Astrocyte of the spinal cord (primary cell): ENCODE data around the gene ARRDC5.
"Not testable (repeated sequence)": the region's sequence is repeated elsewhere in the genome, so short reads cannot be mapped to it uniquely, and the experiment has no call there.

ENCODE experiments used
- DNase-seq: peaks from one replicate; pipeline ENCODE4 v3.0.0; 2011; ENCODE audit warnings: low read depth, low spot score
- H3K4me3 ChIP-seq: 2 replicates; pipeline ENCODE4 v1.5.1; 2011; ENCODE audit warnings: low read depth, mild to moderate bottlenecking, low read length, moderate library complexity
- in situ Hi-C: cut with HindIII; loops from 2 replicates; pipeline ENCODE4 v1.10.0; 2017; ENCODE audit warnings: low sequenced_read_pairs
- TF ChIP-seq, protein P1 (sequence below): IDR thresholded peaks from 2 replicates; pipeline ENCODE4 v1.5.1; 2012; ENCODE audit warnings: low read depth, mild to moderate bottlenecking, low read length, inconsistent platforms

The ARRDC5 gene

DNA sequence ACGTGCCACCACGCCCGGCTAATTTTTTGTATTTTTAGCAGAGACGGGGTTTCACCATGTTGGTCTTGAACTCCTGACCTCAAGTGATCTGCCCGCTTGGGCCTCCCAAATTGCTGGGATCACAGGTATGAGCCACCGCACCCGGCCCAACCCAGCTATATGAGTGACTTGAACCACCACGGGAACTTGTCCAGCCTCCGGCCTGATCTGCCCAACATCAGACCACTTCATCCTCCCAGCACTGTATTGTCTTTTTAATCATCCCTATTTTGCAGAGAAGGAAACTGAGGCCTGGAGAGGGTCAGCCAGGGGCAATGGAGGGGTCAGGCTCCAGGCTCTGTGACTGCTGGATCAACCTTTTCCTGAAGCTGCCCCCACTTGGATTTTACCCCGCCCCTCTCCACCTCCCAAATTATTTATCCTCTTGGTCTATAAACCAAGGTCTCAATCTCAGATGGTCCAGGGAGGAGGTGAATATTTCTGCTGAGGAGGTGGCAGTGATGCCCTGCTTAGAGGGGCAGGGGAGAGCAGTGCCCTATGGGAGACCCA, 34.3 kb downstream of the ARRDC5 start:
- no peak for DNase-seq
- TF ChIP-seq, protein P1, sequence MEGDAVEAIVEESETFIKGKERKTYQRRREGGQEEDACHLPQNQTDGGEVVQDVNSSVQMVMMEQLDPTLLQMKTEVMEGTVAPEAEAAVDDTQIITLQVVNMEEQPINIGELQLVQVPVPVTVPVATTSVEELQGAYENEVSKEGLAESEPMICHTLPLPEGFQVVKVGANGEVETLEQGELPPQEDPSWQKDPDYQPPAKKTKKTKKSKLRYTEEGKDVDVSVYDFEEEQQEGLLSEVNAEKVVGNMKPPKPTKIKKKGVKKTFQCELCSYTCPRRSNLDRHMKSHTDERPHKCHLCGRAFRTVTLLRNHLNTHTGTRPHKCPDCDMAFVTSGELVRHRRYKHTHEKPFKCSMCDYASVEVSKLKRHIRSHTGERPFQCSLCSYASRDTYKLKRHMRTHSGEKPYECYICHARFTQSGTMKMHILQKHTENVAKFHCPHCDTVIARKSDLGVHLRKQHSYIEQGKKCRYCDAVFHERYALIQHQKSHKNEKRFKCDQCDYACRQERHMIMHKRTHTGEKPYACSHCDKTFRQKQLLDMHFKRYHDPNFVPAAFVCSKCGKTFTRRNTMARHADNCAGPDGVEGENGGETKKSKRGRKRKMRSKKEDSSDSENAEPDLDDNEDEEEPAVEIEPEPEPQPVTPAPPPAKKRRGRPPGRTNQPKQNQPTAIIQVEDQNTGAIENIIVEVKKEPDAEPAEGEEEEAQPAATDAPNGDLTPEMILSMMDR: no peak
- no peak overlapping the region for H3K4me3 ChIP-seq
- in situ Hi-C loops: no loop called here

DNA sequence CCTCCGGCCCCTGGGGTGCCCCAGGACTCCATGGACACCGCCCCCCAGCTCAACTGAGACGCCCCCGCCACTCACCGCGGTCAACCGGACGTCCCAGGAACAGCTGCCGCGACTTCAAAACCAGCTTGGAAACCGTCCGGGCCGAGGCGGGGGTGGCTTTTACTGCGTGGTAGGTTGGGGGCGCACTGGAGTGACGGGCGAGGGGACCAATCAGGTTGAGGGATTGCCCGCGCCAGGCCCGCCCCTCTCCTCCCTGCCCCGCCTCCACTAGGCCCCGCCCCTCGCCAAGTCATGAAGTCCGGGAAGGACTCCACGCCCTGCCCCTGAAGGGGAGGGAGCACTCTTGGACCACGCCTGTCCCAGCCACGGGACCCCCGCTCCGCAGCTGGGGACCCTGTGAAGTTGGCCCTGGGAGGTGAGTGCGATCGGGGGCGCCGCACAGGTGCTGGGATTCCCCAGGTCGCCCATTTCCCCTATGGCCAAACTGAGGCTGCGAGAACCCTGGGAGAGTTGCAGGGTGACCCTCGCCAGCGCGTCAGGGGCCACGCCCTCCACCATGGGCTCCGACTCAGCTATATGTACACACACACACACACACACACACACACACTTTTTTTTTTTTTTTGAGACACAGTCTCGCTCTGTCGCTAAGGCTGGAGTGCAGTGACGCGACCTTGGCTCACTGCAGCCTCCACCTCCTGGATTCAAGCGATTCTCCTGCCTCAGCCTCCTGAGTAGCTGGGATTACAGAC, 35.0 kb downstream of the ARRDC5 start, which contains the start of gene PLIN3:
Gene PLIN3, minus strand, starts transcription at position 134 of the 752 bp plus-strand sequence. CDS start 6,273 bp downstream, outside the sequence.
- peak; percentile 97 for DNase-seq
- in situ Hi-C loops: no loop called here
- TF ChIP-seq, protein P1: no peak
- peak within 1 kb of the TSS; percentile 93 for H3K4me3 ChIP-seq

DNA sequence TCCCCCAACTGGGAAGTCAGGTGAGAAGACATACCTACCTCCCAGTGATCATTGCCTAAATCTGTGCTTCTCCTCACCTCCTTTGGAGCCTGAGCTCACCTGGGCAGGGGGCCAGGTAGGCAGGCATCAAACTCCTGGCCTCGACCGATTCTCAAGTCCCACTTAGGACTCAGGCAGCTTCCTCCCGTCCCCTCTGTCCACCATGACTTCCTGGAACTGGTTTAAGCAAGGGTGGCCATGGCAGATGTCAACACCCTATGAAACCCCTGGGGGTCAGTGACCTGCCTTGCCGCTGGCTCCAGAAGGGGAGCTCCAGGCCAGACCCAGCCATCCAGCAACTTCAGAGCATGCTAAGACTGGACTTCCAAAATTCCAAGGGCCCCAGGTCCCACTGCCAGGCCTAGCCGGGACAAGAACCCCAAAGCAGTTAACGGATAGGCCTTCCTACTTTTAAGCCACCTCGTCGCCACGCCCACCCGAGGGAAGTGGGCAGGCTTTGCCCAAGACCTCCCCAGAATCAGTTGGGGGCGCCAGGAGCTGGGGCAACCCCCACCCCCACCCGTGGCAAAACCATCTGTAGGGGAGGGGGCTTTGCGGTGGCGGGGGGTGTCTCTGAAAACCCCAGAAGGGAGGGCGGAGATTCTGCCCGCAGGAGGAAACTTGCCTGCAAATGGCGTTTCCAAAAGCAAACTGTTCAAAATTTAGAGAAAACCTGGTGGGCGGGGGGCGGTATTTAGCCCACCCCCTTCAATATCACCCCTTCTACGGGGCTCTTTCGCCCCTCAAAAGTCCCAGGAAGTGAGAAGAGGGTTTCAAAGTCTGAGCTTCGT, 35.9 kb downstream of the ARRDC5 start:
- H3K4me3 ChIP-seq: peak overlapping the region; percentile 93
- peak; percentile 39 for DNase-seq
- in situ Hi-C loops: no loop called here
- TF ChIP-seq, protein P1: no peak

DNA sequence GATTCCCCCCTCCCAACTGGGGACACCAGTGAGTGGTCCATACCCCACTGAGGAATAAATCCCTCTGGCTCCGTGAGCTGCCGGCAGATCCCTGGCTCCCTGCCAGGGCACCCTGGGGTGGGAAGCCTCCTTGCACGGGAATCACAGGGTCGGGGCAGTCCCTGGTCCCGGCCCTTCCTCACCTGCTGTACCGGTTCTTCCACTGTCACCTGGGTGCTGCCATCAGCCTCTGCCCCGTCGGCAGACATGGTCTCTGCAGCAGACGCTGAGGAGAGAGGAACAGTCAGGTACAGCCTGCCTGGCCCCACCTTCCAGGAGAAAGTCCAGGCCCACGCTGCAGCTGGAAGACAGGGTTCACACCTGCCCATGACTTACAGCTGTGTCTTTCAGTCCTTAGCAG, 41.5 kb downstream of the ARRDC5 start:
- in situ Hi-C loops: no loop called here
- TF ChIP-seq, protein P1: no peak
- no peak for DNase-seq
- no peak overlapping the region for H3K4me3 ChIP-seq

DNA sequence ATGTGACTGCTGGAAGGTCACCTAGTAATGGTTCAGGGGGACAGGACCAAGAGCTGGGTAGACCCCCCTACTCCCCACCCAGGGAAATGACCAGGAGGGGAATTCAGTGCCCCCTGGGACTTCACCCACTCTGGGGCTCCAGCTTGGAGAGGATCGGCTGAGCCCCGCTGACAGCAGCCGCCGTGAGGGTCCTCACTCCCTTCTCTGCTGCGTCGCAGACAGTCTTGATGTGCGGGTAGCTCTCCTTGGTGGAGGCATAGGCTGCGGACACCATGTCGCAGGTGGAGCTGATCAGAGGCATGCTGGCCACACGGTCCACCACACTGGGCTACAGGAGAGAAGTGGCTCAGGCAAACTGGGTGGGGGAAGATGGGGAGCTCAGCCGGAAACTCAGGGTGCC, 43.0 kb downstream of the ARRDC5 start:
- no peak overlapping the region for H3K4me3 ChIP-seq
- TF ChIP-seq, protein P1: no peak
- in situ Hi-C loops: no loop called here
- no peak for DNase-seq

DNA sequence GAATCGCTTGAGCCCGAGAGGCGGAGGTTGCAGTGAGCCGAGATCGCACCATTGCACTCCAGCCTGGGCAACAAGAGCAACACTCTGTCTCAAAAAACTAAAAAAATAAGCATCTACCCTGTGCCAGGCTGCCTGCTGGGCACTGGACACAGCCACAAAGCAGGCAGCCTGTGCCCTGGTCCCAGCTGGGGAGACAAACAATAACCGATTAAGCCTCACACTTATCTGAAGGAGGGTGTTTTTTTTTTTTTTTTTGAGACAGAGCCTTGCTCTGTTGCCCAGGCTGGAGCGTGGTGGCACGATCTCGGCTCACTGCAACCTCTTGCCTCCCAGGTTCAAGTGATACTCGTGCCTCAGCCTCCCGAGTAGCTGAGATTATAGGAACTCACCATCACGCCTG, 46.2 kb downstream of the ARRDC5 start:
- H3K4me3 ChIP-seq, in situ Hi-C loops, DNase-seq: not testable (repeated sequence)

DNA sequence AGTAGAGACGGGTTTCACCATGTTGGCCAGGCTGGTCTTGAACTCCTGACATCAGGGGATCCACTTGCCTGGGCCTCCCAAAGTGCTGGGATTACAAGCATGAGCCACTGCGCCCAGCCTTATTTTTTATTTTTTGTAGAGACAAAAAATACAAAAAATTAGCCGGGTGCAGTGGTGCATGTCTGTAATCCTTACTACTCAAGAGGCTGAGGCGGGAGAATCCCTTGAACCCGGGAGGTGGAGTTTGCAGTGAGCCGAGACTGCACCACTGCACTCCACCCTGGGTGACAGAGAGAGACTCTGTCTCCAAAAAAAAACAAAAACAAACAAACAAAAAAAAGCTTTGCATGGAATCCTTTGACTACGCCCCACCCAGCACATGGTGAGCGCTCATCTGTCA, 49.2 kb downstream of the ARRDC5 start:
- DNase-seq: not testable (repeated sequence)

More for the DNA sequence above, 49.2 kb downstream of the ARRDC5 start:
- in situ Hi-C loops, H3K4me3 ChIP-seq: not testable (repeated sequence)
